ENCODE results near the gene TTC28.

TTC28 gene

DNA sequence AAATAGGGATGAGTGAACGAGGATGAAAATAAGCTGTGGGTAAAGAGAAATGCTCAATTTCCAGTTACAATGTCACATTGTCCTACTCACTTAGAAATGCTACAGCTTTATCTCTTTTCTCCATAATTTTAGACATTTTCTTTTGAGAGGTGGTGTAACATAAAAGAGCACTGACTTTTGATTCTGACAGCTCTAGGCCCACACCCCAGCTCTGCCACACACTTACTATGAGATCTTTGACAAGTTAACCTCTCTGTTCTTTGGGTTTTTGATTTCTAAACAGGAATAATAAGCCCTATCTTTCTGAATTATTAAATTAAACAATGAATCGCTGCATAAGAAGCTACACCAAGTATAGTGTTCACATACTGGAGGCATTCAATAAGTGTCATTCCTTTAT, 532.2 kb downstream of the TTC28 start:
- peak in 7 of 56 donors; percentile 3 to 46 (median 17) for DNase-seq

DNA sequence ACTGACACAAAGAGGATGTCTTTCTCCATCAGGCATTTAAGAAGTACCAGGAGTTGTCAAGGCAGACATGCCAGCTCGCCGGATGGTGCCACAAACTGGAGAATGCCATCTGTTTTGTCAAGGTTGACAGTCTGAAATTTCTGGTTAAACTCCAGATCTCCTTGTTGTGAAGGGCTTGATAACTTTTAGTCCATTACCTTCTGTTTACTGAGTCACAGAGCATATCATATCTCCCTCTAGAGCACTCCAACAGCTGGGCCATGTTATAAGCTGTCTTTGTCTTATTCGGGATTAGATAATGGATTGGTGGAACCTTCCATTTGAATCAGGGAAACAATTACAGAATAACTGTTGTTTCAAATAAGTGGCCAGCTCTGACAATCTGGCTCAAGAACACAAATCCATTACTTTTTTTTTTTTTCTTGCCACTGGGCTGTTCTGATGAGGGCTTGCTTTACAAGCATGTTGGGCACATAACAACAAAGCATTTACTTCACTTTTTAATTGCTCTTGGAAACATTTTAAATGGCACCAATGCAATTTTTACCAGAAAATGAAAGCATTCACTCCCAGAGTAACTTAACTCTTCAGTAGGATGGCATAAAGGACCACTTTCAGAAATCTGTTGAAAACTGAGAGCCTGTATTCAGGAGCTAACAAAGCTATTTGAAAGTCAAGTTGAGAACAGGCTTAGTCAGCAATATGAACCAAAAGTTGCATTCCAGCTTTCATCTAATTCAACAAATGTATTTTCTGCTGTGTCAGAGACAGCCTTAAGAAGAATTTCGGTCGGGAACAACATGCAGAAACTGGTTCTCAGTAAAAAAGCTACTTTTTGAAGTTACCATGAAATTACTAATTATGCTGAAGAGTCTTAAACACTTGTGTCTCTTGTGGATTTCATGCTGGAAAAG, 533.0 kb downstream of the TTC28 start:
- peak in 1 of 56 donors; percentile 12 for DNase-seq

DNA sequence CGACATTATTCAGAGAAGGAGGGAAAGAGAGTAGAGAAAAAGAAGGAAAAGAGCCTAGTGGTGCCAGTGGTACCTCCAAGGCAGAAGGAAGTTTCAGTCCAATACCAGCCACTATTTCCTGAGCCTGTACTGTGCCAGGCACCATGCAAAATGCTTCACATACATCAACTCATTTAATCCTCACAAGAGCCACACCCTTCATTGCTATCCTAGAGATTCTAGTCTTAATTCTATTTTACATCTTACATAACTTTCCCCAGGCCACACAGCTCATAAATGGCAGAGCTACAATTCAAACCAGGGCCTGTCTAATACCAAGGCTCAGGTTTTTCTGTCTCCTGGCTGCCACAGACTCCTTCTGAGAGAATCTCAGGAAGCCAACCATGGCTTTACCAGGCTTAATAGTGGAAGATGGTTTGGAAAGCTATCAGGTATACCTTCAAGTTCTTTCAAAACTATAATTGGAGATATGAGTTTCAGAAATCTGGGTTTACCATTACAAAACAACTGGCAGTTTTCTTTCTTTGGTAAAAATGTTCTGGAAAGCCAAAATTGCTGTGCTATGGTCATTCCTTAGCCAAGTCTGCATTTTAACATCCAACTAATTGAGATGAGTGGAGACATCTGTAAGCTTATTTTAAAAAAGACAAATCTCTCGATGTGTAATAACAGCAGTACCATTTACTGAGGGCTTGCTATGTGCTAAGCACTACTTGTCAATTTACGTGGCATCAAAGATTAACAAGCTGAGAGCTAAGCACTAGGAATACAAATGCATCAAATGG, 535.5 kb downstream of the TTC28 start:
- DNase-seq, result no peak

DNA sequence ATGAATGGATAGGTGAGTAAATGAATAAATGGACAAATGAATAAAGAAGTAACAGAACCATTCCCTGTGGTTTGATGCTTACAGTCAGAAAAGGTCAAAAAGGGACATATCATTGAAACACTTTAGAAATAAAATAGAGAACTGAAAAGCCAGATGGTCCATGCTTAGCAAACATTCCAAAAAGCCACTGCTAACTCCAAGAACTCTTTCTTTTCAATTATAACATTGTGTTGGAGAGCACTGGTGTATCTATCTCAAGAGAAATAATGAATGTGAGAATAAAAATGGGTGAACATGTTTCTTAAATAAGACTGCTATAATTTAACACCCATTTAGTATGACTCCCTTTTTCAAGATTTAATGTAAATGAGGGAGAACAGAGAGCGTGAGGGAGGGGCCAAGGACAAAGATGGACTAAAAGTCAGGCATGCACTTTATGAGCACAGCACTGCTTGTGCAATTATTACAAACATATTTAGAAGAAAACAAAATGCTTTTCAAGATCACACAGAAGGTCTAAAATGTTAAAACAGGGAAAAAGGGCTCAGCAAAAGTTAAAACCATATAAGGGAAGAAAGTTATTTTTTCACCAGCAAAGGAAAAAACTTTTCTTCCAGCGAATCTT, 536.3 kb downstream of the TTC28 start:
- no peak for DNase-seq

DNA sequence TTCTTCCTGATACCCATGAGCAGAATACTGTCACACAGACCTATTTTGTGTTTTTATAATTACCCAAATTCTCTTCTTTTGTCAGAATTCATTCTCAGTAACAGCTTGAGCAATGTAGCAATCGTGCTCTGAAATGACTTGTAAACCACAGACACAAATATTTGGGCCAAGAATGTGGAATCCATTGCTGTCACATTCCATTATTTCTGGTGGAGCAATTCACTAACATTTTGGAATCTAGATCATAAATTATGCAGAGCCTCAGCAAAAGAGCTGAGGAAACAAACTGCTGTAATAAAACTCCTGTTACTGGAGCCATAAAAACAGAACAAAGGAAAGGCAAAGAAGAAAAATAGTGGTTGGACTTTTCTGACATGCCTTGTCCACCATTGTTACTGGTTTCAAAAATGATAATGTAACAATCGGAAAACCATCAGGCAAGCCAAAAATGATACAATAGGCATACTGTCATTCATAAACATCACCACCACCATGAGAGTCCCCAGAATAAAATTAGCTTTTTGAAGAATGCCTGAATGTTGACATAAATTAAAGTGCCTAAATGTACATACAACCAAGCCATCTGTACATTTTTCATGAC, 537.2 kb downstream of the TTC28 start:
- no peak for DNase-seq

DNA sequence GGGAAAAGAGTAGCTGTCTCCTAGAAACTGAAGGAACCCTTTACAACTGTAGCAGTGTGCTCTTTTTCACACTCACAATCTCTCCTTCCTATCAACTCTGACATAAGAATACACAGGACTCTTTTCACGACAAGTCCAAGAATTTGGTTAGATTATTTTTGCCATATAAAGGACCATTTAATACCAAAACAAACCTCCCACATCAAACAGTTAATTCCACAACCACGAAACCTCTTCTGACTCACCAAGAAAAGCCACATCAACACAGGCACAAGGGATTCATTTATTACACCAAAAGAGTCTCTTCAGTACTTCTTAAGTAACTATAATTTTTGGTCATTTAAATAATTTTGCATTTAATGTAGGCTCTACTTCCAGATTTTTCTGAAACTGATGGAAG, 538.0 kb downstream of the TTC28 start:
- no peak for DNase-seq

DNA sequence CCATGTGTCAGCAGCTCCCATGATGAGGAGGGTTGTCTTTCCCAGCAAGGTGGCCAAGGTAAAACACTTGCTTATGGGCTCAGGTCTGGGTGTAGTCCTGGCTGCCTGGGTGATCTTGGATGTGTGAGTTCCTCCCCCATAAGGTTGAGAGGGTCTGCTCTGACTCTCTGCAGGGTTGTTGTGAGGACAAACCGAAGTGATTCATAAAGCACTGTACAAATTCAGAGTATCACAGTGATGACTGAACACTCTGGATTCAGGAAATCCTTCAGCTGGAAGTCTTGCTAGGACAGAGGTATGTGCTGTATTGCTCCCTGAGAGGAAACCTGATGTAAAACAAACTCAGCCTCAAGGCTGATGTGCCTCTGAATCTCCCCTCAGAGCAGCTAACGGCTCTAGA, 539.7 kb downstream of the TTC28 start:
- DNase-seq, result no peak

DNA sequence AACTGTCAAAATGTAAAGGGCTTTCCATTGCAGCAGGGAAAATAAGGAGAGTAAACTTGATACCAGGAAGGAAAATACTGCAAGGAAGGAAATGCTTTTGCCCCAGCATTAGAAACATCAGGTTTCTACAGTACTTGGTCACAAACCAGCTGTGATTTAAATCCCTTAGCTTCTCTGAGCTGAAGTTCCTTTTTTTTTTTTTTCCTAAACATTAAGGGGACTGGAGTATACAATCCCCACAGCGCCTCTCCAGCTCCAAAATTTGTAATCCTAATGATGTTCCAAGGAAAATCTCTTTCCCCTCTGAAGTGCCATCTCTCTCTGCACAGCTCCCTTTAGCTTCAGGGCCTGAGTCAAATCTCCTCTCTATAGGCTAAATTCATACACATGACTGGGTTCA, 540.1 kb downstream of the TTC28 start:
- no peak for DNase-seq

DNA sequence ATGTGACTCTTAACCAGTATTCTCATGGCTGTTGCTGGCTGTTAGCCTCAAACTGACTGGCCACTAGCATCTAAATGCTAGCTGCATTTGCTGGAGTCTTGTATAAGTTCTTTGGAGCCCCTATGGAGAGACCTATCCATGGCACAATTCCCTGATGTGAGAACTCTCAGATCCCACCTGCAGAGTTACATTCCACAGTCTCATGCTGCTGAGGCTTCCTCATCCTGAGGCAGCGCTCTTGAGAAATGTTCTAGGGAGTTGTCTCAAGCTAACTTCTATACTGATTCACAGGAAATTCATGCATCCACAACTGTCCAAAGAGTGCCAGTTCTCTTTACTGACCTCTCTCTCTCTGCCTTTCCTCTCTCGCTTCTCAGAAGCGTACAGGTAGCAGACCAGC, 542.6 kb downstream of the TTC28 start:
- no peak for DNase-seq

DNA sequence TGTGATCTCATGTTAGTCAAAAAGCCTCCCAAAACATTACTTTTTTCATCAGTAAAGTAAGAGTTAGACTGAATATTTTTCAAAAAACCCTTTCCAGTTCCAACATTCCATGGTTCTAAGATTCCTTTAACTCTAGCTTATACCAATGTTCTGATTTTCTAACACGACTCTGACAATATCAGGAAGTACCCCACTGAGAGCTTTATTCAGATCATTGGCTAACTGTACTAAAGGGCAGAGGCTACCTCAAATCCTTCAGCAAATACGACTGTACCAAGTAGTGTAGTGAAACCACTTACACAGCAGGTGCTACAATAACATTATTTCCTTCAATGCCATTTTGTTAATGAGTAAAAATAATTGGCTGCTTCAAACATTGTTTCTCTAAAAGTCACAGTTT, 547.2 kb downstream of the TTC28 start:
- no peak for DNase-seq

DNA sequence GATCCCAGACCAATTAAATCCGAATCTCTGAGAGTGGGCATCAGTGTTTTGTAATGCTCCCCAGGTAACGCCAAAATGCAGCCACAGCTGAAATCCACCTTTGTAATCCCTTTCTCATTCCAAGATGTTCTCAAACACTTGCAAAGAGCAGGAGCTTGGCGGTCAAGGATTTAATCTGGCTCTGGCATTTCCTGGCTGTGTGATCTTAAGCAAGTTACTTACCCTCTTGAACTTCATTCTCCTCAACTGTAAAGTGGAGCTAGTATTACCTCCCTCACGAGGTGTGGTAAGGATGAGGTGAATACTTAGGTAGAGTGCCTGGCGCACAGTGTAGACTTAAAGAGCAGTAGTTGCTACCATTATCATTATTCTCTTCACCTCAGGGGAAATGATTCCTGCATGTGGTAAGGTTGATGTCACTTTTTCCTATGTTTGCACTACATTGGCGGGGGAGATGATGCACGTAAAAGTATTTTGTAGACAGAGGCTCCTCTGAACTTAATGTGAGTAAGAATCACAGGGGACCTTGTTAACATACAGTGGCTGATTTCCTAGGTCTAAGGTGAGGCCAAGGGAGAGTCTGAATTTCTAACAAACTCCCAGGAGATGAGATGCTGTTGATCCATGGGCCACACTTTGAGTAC, 550.2 kb downstream of the TTC28 start:
- no peak for DNase-seq

DNA sequence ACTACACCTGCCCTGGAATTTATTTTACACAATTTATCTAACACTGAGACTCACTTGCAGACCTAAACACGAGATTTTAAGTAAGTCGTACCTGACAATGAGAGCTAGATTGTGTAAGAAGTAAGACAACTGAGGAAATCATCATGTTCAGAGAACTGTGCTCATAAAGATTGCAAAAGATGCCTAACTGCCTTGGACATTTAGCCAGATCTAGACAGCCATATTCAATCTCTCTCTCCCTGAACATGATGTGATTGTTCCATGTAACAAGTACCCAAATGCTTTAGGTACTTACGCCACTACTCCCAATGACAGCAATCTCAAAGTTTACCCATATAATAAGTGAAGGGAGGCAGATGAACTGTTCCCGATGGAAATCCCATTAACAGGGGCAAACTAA, 550.8 kb downstream of the TTC28 start:
- DNase-seq, result no peak

DNA sequence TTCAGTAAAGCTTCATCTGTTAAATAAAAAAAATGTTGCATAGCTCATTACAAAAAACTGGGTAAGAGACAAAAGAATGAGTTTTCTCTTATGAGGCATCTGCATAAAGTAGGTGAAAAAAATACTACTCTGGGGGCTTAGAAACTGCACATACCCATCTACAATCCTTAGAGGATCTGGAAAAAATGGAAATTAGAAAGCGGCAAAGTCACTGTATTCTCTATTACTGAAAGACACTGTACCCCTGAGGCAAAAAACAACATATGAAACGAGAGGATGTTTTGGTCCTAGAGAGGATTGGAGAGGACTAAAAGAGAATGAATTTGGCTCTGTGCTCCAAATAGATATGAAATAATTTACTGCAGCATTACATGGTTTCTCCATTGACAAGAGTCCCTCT, 553.8 kb downstream of the TTC28 start:
- DNase-seq, result no peak

DNA sequence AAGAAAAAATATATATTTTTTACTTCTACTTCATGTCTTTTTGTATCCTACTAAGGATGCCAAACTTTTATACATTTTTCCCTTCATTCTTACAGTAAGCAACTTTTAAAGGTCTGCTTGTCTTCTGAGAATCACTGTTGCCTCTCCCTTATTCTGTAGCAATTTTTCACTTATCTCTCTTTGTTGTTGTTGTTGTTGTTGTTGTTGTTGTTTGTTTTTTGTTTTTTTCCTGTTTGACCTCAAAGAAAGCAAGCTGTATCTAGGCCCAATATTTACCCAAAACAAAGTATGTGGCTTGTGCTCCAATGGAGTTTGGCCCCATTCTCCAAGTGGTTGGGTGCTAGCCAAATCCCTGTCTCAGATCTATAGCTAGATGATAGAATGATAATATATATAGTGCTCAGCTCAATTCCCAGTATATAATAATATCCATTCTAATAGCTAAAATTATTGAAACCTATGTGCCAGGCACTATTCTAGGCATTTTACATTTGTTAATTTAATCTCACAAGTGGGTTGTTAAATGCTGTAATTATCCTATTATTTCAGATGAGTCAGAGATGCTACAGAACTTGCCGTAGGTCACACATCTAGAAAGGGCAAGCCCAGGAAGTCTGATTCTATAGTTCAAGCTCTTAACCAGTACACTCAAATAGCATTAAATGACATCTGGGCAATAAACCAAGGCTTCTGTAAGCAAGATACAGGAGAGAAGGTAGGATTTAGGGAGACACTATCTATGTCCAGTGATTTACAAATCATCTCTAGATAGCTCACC, 555.5 kb downstream of the TTC28 start:
- no peak for DNase-seq

DNA sequence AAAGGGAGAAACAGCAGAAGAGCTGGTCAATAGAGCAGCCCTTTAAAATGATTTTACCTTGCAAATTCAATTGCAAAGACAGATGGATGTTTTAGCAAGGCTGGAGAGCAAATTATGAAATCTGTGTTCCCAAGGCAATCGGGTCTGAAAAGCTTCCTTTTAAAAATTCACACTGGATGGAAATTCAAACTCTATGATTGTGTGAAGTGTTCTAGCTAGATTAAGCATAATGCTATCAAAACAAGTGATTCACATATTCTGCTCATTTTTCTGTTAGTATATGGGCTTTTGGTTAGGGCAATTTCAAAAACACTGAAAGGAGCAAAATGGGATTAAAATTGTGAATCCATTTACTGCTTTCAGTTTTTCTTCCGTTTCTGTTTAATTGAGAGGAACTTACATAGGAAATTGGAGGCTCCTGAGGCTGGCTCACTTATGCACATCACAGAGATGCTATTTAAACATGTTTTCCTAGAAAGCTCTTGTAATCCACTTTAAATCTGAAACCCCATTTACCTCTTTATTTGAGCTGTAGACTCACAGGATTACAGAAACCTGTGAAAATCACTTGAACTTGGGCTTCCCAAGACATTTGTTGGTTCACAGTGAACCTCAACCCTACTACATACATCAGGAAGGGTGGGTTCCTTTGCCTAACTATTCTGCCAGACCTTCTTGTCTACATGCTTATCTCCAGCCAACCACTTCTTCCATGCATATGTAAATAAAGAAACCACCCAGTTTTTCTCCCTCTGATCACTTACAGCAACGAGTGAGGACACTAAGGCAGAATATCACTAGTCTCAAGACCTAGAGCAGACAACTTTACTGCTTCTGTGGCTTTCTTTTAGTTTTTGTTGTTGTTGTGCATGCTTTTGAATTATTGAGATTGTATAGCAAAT, 558.7 kb downstream of the TTC28 start:
- DNase-seq, result no peak

DNA sequence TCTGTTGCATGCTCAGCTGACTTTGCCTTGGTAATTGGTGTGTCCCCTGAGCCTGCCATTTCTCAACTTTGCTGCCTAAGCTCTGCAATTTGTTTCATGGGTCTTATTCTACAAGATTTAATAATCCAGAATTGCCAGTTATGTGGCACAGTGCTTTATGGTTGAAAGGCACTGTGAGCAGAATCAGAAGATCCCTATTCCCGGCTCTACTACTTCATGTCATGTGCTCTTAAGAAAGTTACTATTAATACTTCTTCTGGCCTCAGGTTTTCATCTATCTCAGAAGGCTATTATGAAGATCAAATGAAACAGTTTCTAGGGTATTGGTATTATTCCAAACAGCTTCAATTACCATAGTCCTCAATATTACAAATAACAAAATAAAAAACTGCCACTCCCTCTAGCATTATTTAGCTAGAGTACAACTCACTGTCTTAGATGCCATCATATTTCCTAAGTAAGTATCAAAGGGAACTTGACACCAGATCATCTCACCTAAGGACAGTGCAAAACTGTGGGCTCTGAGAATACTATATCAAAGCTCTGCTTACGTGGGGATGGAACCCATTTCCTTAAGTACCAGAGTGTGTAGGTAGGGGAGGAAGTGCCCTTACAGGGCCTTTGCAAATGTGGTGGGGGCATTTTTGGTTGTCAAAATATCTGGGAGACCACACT, 560.5 kb downstream of the TTC28 start:
- no peak for DNase-seq

DNA sequence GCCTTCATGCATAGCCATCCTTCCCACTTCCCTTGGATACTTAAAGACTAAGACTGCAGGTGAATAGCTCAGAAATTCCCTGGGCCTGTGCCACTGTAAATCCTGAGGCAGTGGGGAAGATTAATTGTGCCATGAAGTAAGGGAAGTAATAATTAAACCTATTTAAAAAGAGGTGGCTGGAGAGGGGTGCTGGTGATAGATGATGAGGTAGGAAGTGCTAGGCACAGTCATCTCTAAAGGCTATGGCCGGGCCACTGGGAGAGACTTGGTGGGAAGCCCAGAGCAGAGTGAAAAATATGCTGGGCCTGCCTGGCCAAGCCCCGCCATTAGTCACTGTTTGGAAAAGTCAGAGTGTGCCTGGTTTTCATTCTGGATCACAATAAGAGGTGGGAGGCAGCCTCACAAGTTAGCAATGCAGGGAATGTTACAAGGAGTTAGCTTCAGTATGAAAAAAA, 563.4 kb downstream of the TTC28 start:
- no peak for DNase-seq

DNA sequence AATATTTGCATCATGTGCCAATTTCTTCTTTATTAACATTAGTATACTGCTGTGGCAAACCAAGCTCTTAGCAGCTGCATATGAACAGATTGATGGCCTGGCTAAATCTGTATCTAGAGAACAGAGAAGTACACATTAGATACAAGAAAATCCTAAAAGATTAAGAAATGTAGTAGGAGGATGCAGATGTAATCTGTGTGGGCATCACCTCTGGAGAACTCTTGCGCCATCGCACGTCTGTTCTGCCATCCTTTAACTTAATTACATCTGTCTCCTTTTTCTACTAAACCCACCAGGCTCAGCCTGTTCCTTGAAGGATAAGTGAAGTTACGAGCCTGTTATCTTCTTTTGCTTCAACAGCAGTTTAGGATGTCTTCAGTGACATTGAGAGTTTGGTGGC, 564.2 kb downstream of the TTC28 start:
- no peak for DNase-seq
